Activated naive CD4-positive, alpha-beta T cell treated with anti-CD3 and anti-CD28 coated beads, Interleukin-2, amount 50 U/mL, for 16 hours (primary cell): ENCODE data around the gene SPAG16.

Experiments
- DNase-seq: peaks from one replicate; pipeline ENCODE4 v3.0.0-alpha.2; 2020

SPAG16 gene

GRCh38 chr2:213411582-213412289 is 127.5 kb downstream of the SPAG16 start:
- DNase-seq = no peak

GRCh38 chr2:213415093-213415492 is 130.8 kb downstream of the SPAG16 start:
- no peak for DNase-seq

GRCh38 chr2:213416832-213417231 is 132.6 kb downstream of the SPAG16 start:
- no peak for DNase-seq

GRCh38 chr2:213419980-213420379 is 135.7 kb downstream of the SPAG16 start:
- no peak for DNase-seq

DNA sequence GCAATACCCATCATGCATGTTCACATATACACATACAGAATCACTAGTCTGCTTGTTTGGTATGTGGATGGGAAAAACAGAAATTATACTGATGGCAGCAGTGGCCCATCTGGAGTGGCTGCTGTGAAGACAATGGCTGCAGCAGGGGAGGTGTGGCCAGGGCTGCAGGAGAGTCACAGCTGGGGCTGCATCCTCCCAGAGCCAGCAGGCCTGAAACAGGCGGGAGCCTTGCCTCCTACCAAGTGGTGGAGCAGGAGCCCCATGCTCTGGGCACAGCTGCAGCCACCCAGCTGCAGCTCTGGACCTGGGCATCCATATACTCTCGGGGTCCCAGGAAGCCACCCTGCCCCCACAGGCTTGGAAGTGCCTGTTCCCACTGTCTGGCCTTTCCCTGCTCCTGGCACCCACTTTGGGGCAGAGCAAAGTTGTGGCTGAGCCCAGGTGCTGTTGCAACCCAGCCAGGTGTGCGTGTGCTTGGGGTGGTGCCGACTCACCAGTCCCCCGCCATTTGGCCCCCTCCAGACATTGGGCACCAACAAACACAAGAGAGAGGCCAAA is 136.6 kb downstream of the SPAG16 start:
- no peak for DNase-seq

- DNase-seq = no peak
Measured at GRCh38 chr2:213422211-213422610, 137.9 kb downstream of the SPAG16 start.

GRCh38 chr2:213425618-213426017 is 141.4 kb downstream of the SPAG16 start:
- DNase-seq = no peak

GRCh38 chr2:213429516-213429915 is 145.3 kb downstream of the SPAG16 start:
- no peak for DNase-seq

- DNase-seq = no peak
Measured at GRCh38 chr2:213443921-213444320, 159.7 kb downstream of the SPAG16 start.

DNA sequence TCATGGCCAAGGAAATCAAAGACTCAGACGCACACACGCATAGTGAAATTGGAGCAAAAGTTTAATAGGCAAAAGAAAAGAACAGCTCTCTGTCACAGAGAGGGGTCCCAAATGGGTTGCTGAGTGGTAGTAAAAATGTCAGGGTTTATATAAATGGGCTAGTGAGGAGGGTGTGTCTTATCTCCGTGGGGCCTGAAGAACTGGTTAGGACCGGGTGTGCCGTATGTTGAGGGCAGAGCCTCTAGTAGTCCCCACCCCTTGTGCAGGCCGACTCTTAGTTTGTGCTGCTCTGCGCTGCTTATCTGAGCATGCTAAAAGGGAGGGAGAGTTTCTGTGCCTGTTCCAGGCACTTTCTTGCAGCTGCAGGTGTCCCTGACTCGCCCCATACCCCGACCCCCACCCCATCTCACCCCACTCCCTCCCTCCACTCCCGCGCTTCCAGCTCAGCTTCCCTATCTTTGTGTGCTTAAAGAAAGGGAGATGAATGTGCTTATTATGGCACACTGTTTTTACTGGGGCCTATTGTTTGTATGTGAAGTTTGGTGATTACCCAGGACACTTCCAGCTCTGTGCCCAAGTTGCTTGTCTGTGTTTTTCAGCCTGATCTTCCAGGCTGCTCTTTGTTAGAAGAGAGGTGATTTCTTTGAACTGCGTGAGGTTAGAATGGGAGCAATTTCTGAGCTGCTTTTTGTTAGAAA is 167.4 kb downstream of the SPAG16 start:
- DNase-seq = no peak

DNA sequence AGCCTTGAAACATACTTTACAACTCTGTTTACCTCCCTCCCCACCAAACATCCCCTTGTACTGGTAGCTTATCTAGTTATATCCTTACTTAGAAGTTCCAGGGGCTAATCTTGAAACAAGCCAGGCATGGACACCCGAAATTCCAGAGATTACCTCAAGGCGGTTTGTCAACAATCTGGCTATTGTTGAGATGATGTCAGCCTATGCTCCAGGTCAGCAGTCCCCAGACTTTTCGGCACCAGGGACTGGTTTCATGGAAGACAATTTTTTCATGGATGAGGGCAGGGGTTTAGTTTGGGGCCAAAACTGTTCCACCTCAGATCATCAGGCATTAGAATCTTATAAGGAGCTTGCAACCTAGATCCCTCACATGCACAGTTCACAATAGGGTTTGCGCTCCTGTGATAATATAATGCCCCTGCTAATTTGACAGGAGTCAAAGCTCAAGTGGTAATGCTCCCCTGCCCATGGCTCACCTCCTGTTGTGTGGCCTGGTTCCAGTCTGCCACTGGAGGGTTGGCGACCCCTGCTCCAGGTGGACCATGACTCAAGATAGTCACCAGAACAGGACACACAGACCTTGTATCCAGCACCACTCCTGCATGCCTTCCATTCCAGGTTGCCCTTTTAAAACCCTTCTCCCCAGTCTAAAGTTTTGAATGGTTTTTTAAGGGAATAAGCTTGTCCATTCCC is 171.2 kb downstream of the SPAG16 start:
- DNase-seq = no peak

DNA sequence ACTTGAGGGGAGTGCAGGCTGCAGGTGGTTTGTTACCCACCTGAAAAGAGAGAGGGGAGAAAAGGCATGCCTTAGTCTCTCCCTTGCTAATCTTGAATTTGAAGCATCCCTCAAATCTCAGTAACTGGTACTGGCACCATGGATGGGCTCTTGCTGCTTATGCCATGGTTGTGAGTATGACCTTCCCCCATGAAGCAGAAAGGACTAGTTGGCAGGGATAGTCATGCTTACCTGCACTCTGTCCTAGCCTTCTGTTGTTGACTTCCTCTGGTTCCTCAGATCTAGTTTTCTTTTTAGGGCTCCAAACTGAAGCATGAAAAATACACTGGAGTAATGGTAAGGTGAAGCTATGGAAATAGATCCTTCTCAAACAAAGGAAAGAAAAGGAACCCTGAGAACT is 191.2 kb downstream of the SPAG16 start:
- DNase-seq = no peak

DNA sequence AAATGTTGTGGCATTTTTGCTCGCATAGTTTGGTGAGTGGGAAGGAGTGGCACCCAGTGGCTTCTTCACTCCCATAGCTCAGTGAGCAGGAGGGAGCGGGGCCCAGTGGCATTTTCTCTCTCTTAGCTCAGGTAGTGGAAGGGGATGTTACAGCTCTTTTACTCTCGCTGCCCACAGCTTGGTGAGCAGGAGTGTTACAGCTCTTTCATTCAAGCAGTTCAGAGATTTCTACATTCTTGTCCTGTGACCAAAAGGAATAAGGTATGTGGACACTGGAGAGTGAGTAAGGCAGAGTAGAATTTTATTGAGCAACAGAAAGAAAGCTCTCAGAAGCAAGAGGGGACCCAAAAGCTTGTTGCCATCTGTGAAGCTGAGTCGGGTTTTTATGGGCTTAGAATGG is 192.4 kb downstream of the SPAG16 start:
- DNase-seq = no peak

DNA sequence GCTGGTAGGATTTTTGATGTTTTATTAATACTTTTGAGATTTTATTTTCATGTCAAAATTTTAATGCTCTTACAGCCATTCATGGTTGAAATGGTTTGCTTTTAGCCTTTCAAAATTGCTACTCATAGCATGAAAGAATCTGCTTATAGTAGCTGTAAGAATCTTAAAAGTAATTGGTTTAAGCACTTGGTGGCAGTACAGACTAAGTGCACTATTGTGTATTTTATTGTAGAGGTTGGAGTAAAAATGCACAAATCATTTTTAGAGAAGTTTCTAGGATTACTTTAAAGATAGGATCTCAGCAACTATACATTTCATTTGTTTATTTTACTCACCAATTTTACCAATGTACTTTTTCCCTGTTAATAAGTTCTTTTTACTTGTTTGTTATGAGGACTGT is 205.8 kb downstream of the SPAG16 start:
- no peak for DNase-seq

DNA sequence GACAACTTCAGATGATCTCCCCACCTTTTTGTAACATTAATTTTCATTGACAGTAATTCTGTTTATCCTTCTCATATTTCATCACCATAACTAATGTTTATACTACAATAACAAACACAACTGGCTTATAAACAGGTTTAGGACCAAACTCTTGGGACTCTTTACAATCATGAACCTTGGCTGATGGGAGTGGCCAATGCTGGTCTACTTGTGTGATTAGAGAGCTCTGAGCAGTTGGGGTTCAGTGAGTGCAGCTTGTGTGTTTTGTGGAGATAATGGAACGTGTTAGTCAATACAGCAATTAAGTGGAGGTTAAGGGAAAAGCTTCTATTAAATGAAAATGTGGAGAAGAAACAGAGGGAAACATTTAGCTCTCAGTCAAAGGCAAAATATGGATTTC is 207.1 kb downstream of the SPAG16 start:
- DNase-seq = no peak

GRCh38 chr2:213496226-213496625 is 212.0 kb downstream of the SPAG16 start:
- no peak for DNase-seq

- no peak for DNase-seq
Measured at GRCh38 chr2:213500881-213501280, 216.6 kb downstream of the SPAG16 start.

- no peak for DNase-seq
Measured at GRCh38 chr2:213524164-213524563, 239.9 kb downstream of the SPAG16 start.

- DNase-seq = no peak
Measured at GRCh38 chr2:213537579-213537978, 253.3 kb downstream of the SPAG16 start.

DNA sequence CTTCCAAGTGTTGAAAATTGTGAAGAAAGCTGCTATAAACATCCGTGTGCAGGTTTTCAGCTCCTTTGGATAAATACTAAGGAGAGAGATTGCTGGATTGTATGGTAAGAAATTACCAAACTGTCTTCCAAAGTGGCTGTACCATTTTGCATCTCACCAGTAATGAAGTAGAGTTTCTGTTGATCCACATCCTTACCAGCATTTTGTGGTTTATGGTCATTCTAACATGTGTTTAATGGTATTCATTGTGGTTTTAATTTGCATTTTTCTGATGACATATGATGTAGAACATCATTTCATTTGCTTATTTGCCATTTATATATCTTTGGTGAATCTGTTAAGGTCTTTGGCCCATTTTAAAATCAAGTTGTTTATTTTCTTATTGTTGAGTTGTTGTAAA is 260.7 kb downstream of the SPAG16 start:
- DNase-seq = no peak

GRCh38 chr2:213545481-213545880 is 261.2 kb downstream of the SPAG16 start:
- no peak for DNase-seq

- no peak for DNase-seq
Measured at GRCh38 chr2:213545964-213546475, 261.8 kb downstream of the SPAG16 start.

GRCh38 chr2:213551526-213551925 is 267.3 kb downstream of the SPAG16 start:
- DNase-seq = no peak

GRCh38 chr2:213559053-213559452 is 274.8 kb downstream of the SPAG16 start:
- DNase-seq = no peak
